ENCODE data around the gene RGS11.
A peak's percentile ranks its signal among the peaks of the same experiment; 100 is the strongest.
"Not testable (repeated sequence)": the region's sequence is repeated elsewhere in the genome, so short reads cannot be mapped to it uniquely, and the experiment has no call there.

The RGS11 gene

DNA sequence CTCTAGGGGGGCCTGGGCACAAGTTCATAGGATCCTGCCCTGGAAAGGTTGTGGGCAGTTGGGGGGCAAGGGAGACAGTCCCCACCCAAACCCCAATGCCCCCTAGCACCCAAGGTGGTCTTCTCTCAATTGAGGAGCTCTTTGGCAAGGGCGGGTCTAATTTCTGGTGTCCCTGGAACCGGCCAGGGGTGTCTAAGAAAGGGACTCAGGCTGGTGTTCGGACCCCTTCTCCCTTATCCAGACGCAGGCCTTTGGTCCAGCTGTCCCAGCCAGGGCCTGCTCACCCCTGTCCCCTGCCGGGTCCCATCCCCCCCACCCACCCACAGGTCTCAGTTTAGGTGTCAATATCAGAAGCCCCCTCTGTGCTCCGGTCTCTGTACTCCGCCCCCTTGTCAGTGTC lies 3.8 kb upstream of the RGS11 start:
- no peak for DNase-seq

DNA sequence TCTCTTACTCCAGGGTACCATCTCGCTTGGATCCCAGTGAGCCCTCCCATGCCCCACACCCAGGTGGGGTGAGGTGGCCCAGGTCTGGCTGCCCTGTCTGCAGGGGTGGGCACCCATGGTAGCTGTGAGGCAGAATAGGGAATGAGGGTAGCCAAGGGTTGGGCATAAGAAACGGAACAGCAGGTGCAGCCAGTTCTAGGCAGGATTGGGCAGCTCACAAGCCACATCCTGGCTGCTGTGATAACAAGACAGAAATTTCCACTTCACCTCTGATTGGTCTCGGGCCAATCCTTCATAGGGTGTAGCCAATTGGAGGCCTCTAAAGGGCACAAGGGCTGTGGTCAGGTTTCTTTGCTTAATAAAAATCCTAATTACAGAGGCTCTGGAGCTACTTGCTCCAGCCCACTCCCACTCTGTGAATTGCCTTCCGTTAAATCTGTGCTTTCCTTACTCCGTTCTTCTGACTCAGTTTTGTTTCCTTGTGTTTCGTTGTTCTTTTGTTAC lies 3.2 kb upstream of the RGS11 start:
- DNase-seq: peak; percentile 41 to 59

- DNase-seq: peak in 1 of 2 experiments; percentile 19
These were observed 808 bp upstream of the RGS11 start for GRCh38 chr16:276426-277077.

GRCh38 chr16:275041-275641 lies 603 bp downstream of the RGS11 start:
- peak in 1 of 2 experiments; percentile 24 for DNase-seq

GRCh38 chr16:273547-274421 lies 2.0 kb downstream of the RGS11 start:
- DNase-seq: no peak

GRCh38 chr16:272633-273546 lies 2.9 kb downstream of the RGS11 start:
- DNase-seq: no peak

DNA sequence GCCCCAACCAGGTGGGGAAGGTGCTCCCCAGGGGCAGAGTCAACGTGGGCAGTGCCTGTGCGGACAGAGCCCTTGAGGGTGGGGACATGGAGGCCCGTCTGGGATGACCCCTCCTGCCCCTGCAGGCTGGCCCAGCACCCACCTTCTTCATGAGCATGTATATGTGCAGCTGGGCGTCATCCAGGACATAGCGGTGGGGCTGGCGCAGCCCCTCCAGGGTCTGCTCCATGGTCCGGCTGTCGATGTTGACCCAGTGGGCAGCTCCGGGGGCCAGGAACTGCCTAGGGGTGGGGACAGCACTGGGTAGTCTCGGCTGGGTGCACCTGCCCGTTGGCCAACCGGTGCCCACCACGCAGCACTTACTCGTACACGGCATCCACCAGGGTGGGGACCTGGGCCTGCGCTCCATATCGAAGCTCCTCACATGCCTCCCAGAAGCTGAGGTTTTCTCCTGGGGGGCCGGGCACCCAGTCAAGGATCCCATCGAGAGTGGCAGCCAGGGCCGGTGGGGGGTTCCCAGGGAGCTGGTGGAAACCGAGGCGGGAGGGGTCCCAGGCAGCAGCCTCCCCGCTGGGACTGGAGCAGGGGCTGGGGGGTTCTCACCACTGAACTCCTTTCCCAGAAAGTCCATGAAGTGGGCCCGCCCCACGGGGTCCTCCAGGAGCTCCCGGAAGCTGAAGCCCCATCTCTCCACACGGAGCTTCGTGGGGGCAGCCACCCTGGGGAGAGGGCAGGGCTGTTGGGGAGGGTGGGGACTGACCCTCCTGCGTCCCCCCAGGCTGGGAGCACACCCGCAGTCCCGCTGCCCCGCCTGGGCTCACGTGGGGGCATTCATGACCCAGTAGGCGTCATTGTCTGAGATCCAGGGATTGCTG lies 5.1 kb downstream of the RGS11 start:
- DNase-seq: no peak

DNA sequence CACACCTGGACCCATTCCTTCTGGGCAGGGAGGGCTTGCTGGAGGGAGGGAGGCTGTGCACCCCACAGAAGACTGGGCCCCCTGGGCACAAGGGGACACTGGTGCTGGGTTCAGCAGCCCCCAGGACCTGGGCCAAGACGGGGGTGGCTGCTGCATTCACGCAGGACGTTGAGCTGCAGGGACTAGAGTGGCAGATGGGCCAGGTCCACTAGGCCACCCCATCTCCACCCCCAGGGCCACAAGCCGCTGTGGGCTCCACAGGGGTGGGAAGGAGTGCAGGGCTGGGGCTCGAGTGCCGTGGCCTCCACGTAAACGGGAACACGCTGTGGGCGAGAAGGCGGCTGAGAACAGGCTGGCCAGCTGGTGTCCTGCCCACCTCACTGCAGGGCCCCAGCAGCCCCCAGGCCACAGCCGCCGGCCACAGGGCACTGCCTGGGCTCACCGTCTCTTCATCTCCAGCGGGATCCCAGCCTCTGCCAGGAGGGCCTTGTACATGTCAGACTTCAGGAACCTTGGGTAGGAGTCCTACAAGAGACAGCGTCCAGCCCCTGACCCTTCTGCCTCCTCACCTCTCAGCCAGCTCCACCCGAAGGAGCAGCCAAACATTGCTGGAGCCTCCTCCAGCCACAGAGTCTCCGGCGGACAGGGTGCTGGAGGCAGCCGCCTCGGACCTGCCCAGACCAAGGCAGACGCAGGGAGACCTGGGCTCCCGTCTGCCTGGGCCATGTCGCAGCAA lies 6.5 kb downstream of the RGS11 start:
- DNase-seq: no peak

DNA sequence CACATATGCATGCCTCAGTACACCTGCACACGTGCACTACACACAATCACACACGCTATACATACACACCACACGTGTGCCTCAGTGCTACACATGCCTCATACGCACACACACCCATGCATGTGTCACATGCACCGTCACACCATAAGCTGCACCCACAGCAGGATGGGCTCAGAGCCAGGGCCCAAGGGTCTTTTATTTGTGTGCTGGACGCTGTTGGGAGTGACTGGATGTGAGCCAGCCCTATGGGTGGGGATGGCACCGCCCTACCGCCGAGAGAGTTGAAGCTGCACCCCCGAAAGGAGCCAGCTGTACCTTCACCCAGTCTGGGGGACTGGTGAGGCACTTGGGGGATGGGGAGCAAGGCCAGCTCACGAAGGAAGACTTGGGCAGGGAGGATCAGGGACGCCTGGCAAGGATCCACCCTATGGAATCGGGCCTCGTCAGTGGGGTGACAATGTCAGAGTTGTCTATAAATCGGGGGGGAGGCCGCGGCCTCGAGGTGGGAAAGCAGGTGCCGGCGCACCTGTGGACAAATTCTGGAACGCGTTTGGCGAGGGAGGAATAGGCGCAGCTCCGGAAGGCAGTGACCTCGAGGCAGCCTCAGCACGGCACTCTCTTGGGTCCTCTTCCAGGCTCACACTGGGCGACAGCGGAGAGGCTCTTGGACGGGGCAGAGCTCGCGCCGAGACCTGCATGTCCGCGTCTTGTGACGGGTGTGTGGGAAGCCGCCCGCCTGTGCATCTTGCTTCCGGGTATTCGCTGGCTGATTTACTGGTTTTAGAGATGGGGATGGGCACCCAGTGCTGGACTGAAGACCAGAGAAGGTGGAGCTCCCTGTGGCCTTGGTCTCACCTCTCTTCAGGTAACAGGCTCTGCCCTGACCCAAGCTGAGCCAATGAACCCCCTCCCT lies 7.3 kb downstream of the RGS11 start:
- no peak for DNase-seq

GRCh38 chr16:267562-267961 lies 8.2 kb downstream of the RGS11 start:
- DNase-seq: not testable (repeated sequence)

GRCh38 chr16:266258-267164 lies 9.2 kb downstream of the RGS11 start:
- DNase-seq: no peak

- DNase-seq: no peak
These were observed 10.0 kb downstream of the RGS11 start for GRCh38 chr16:265711-266110.

DNA sequence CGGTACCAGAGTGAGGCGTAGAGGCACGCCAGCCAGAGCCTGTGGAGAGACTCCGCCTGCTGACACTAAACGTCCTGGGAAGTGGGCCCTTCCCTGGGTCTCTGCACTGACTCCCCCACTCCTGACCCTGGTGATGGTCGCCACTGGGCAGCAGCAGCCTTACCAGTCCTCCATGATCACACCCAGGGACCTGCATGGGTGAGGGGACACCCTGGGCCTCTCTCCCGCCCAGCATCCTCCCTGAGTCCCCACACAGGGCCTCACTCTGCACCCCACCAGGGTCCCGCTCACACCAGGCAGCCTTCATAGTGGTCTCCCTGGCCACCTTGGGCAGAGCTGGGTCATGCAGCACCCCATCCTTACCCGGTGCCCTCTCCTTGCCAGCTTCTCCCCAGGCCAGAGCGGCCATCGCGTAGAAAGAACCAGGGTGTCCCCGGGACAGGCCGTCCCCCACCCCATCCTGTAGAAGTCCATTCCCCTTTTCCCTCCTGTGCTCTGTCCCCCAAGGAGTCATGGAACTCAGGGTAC lies 10.7 kb downstream of the RGS11 start:
- DNase-seq: no peak

- DNase-seq: no peak
These were observed 11.2 kb downstream of the RGS11 start for GRCh38 chr16:264440-264951.

DNA sequence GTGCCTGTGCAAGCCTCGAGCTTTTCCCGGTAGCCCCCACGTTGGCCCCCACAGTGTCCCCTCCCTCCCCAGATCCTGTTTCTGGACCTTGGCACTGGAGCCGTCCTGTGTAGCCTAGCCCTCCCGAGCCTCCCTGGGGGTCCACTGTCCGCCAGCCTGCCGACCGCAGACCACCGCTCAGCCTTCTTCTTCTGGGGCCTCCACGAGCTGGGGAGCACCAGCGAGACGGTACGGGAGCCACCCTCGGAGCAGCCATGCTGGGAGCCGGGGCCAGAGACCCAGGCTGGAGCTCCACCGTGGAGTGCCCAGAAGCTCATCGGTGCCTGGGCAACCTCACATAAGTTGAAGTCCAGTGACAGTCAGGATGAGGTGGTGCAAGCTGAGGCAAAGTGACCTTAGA lies 11.8 kb downstream of the RGS11 start:
- DNase-seq: no peak

DNA sequence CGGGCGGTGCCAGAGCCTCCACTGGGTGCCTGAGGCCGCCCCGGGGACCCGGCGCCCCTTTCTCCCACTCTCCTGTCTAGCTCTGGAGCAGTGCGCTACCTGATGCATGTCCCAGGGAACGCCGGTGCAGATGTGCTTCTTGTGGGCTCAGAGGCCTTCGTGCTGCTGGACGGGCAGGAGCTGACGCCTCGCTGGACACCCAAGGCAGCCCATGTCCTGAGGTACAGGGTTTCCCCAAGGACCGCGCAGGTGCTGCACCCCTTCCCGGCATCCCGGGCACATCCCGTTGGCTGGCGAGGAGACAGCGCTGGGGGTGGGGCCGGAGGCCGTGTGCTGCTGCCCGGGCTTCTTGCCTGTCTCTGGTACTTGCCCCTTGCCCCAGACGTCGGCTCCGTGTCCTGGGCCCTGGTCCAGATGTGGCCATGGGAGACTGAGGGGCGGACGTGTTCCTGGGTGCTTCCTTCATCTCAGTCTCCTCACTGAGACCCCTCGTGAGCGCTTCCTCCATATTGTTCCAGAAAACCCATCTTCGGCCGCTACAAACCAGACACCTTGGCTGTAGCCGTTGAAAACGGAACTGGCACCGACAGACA lies 12.5 kb downstream of the RGS11 start:
- DNase-seq: no peak

GRCh38 chr16:262121-262745 lies 13.5 kb downstream of the RGS11 start:
- no peak for DNase-seq
